Measurements from ENCODE around the gene RILPL1. TPM values are rescaled to one million over a fixed set of nuclear protein-coding genes. Genes with fewer than 3 reads are reported as not detected.
"Not testable (repeated sequence)": the region's sequence is repeated elsewhere in the genome, so short reads cannot be mapped to it uniquely, and the experiment has no call there.

The RILPL1 gene
- total RNA-seq, 2 donors from 2014 or later, result 2.6 to 5.0 TPM

GRCh38 chr12:123498126-123498825 lies 35.2 kb downstream of the RILPL1 start:
- TF ChIP-seq CTCF (IDR thresholded peaks at IDR 0.05), result no peak
- intact Hi-C loops (cut with DNase I), result no loop called here
- H3K36me3 ChIP-seq, result no peaks in the 10 kb centered on the region
- no peak overlapping the region for H3K9ac ChIP-seq (ENCODE audit: low read depth in 2 of 2, low read length in 2 of 2)
- no peaks in the 10 kb centered on the region for H3K27me3 ChIP-seq
- DNase-seq, result no peak
- no peak overlapping the region for H3K27ac ChIP-seq
- no peak overlapping the region for H3K4me3 ChIP-seq
- H3K4me1 ChIP-seq, result no peaks in the 10 kb centered on the region
- H3K9me3 ChIP-seq, result no peaks in the 10 kb centered on the region

GRCh38 chr12:123497065-123497464 lies 36.5 kb downstream of the RILPL1 start:
- Histone ChIP-seq H3K27ac (no peak overlapping the region), H3K4me3 (no peak overlapping the region), H3K27me3 (no peaks in the 10 kb centered on the region), H3K36me3 (no peaks in the 10 kb centered on the region), H3K9me3 (no peaks in the 10 kb centered on the region), H3K9ac (ENCODE audit: low read depth in 2 of 2, low read length in 2 of 2) (no peak overlapping the region), H3K4me1 (no peaks in the 10 kb centered on the region)
- no peak for TF ChIP-seq CTCF (IDR thresholded peaks at IDR 0.05)
- intact Hi-C loops (cut with DNase I), result no loop called here
- no peak for DNase-seq

DNA sequence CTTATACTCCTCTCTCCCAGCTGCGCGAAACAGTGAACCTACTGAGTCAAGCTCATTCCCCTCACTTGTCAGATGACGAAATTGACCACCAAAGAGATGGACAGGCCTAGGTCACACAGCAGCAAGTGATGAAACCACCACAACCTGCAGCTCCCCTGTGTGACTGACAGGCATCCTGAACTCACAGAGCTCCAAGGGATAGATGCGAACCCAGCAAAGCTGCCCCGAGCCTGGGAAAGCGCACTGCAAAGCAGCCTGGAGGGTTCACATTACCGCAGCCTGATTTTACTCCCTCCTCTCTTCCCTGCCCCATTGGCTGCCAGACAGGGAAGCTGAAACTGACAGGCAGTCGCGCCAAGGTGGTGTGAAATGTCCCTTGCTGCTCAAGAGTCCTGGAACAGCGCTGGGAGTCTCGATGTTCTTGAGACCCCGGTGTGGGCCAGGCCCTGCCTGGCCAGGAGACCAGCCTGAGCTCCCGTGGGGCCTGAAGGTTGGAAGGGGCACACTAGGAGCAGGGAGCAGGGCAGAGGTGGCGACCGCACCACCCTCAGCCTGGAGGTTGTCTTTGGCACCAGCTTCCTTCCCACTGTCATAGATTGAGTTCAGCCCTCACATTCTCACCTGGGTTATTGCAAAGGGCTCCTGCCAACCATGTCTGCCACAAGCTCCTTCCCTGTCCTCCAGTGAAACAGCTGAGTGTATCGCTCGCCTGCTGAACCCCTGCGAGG lies 39.2 kb downstream of the RILPL1 start:
- no peaks in the 10 kb centered on the region for H3K36me3 ChIP-seq
- TF ChIP-seq CTCF (IDR thresholded peaks at IDR 0.05), result no peak
- intact Hi-C loops (cut with DNase I), result no loop called here
- no peaks in the 10 kb centered on the region for H3K9me3 ChIP-seq
- H3K9ac ChIP-seq (ENCODE audit: low read depth in 2 of 2, low read length in 2 of 2), result no peak overlapping the region
- DNase-seq, result no peak
- no peak overlapping the region for H3K4me3 ChIP-seq
- no peaks in the 10 kb centered on the region for H3K27me3 ChIP-seq
- no peaks in the 10 kb centered on the region for H3K4me1 ChIP-seq
- no peak overlapping the region for H3K27ac ChIP-seq

DNA sequence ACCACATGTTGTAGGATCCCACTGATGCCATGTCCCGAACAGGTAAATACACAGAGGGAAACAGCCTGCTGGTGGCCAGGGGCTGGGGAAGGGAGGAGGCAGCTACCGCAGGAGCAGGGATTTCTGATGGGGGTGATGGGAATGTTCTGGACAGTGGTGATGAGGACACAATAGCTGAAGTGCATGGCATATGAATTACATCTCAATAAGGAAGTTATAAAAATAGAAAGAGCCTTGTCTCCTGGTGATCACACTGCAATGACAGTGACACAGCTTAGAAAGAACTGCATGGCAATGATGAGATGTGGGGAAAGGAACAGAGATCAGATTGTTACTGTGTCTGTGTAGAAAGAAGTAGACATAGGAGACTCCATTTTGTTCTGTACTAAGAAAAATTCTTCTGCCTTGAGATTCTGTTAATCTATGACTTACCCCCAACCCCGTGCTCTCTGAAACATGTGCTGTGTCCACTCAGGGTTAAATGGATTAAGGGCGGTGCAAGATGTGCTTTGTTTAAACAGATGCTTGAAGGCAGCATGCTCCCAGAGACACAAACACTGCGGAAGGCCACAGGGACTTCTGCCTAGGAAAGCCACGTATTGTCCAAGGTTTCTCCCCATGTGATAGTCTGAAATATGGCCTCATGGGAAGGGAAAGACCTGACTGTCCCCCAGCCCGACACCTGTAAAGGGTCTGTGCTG lies 41.0 kb downstream of the RILPL1 start:
- intact Hi-C loops (cut with DNase I); H3K36me3 ChIP-seq; H3K27ac ChIP-seq; H3K4me3 ChIP-seq; H3K27me3 ChIP-seq; H3K4me1 ChIP-seq; H3K9me3 ChIP-seq; H3K9ac ChIP-seq (ENCODE audit: low read depth in 2 of 2, low read length in 2 of 2); DNase-seq: not testable (repeated sequence)

GRCh38 chr12:123491481-123491880 lies 42.0 kb downstream of the RILPL1 start:
- Histone ChIP-seq H3K36me3 (no peaks in the 10 kb centered on the region), H3K4me3 (no peak overlapping the region), H3K9ac (ENCODE audit: low read depth in 2 of 2, low read length in 2 of 2) (no peak overlapping the region), H3K4me1 (no peaks in the 10 kb centered on the region), H3K27me3 (no peaks in the 10 kb centered on the region), H3K27ac (no peak overlapping the region), H3K9me3 (no peaks in the 10 kb centered on the region)
- DNase-seq, result no peak
- intact Hi-C loops (cut with DNase I), result no loop called here
- no peak for TF ChIP-seq CTCF (IDR thresholded peaks at IDR 0.05)

All from colonic mucosa (tissue), 4 donors.